ENCODE data around the gene UTRN. TPM values are rescaled to one million over a fixed set of nuclear protein-coding genes. Genes with fewer than 3 reads are reported as not detected.

Gene UTRN
- total RNA-seq, 1 donor from 2014 or later: 133 TPM

DNA sequence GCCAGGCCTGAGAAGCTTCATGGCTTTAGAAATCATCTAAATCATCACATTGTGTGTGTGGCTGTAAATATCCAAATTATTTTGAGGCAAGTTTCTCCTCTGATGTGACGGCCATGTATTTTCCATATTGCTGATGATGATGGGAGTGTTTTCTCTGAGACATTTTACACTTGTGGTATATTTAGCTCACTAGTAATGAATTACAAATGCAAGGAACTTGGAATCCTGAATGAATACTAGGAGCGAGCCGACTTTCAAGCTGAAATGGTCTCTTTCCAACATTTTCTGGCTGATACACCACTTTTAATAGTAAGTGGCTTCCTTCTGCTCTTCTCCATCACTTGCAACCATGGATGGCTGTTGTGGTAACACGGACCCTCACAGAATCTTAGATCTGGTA is 41.3 kb downstream of the UTRN start:
- Mint-ChIP-seq H3K4me1 (ENCODE audit: low read depth) (peaks cover 48% of the 10 kb centered on the region), H3K4me3 (ENCODE audit: unreplicated experiment) (no peak overlapping the region)

DNA sequence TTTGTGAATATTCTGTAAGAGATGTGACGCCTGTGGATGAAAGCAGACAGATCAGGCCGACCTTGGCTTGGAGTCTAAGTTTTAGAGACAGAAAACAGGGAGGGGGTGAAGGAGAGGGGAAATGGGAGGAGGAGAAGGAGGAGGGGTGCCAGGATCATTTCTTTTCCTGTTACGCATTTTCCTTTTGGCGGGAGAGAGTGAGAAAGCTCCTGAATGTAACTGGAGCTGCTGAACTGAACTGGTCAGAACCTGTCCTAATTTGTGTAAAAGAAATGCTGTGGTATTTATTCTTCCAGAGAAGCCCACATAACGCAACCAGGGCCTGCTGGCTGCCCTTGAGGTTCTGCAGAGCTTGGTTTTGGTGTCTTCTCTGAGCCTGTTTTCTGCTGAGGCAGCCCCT is 41.9 kb downstream of the UTRN start:
- peaks cover 4% of the 10 kb centered on the region for H3K36me3 Mint-ChIP-seq (ENCODE audit: low read depth)
- H3K4me1 Mint-ChIP-seq (ENCODE audit: low read depth): peaks cover 50% of the 10 kb centered on the region
- no peaks in the 10 kb centered on the region for H3K9me3 Mint-ChIP-seq (ENCODE audit: low read depth)
- no peaks in the 10 kb centered on the region for H3K27me3 Mint-ChIP-seq (ENCODE audit: low read depth)
- no peak overlapping the region for H3K4me3 Mint-ChIP-seq (ENCODE audit: unreplicated experiment)
- TF ChIP-seq, protein P1, sequence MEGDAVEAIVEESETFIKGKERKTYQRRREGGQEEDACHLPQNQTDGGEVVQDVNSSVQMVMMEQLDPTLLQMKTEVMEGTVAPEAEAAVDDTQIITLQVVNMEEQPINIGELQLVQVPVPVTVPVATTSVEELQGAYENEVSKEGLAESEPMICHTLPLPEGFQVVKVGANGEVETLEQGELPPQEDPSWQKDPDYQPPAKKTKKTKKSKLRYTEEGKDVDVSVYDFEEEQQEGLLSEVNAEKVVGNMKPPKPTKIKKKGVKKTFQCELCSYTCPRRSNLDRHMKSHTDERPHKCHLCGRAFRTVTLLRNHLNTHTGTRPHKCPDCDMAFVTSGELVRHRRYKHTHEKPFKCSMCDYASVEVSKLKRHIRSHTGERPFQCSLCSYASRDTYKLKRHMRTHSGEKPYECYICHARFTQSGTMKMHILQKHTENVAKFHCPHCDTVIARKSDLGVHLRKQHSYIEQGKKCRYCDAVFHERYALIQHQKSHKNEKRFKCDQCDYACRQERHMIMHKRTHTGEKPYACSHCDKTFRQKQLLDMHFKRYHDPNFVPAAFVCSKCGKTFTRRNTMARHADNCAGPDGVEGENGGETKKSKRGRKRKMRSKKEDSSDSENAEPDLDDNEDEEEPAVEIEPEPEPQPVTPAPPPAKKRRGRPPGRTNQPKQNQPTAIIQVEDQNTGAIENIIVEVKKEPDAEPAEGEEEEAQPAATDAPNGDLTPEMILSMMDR (IDR thresholded peaks at IDR 0.05): no peak
- peak overlapping the region; percentile 37 for H3K27ac Mint-ChIP-seq (ENCODE audit: unreplicated experiment)
- no peak for DNase-seq (ENCODE audit: low spot score)

More for the DNA sequence above, 41.3 kb downstream of the UTRN start:
- H3K27ac Mint-ChIP-seq (ENCODE audit: unreplicated experiment): no peak overlapping the region
- H3K36me3 Mint-ChIP-seq (ENCODE audit: low read depth): peaks cover 4% of the 10 kb centered on the region
- TF ChIP-seq, protein P1 (IDR thresholded peaks at IDR 0.05): no peak
- H3K9me3 Mint-ChIP-seq (ENCODE audit: low read depth): no peaks in the 10 kb centered on the region
- H3K27me3 Mint-ChIP-seq (ENCODE audit: low read depth): no peaks in the 10 kb centered on the region
- no peak for DNase-seq (ENCODE audit: low spot score)

DNA sequence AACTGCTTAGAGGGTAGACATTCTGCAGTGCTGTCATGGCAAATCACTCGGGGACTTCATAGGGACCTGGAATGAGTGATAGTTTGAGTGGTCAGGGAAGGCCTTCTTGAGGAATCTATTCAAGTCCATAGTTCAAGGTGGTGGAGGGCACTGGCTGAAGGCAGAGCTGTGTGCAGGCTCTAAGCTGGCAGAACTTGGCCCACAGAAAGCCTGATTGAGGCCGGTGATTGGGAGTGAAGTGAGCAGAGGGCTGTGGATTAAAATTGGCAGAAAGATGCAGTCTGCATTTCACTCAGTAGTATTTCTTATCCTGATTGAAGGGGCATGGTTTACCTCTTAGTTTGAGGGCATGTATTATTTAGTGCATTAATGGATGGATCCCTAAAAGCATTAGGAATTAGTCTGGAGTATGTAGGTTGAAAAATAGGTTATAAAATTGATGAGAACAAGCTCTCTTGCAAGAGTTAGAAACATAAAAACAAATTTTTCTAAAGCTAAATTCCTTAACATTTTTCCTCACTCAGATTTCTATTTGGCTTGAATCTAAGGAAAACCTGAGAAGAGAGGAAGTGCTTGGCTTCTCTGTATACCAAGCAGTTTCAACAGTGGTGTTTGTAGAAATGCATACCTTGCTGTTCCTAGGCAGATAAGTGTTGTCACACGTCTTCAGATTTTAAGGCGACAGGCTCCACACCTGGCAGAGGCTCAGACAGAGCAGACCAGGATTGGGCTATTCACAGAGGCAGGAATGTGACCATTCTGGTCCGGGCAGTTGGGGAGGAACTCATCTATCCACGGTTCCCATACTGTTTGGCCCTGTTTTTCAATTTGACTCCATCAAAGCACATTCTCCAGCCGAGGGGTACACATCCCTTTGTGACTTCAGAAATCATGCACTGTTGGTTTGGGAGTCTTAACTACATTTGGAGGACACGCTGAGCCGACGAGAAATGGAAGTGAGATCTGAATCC is 45.2 kb downstream of the UTRN start:
- no peaks in the 10 kb centered on the region for H3K9me3 Mint-ChIP-seq (ENCODE audit: low read depth)
- DNase-seq (ENCODE audit: low spot score): no peak
- peaks cover 4% of the 10 kb centered on the region for H3K36me3 Mint-ChIP-seq (ENCODE audit: low read depth)
- TF ChIP-seq, protein P1 (IDR thresholded peaks at IDR 0.05): no peak
- peak overlapping the region; percentile 78 for H3K27ac Mint-ChIP-seq (ENCODE audit: unreplicated experiment)
- H3K4me1 Mint-ChIP-seq (ENCODE audit: low read depth): peaks cover 49% of the 10 kb centered on the region
- H3K4me3 Mint-ChIP-seq (ENCODE audit: unreplicated experiment): no peak overlapping the region
- no peaks in the 10 kb centered on the region for H3K27me3 Mint-ChIP-seq (ENCODE audit: low read depth)

DNA sequence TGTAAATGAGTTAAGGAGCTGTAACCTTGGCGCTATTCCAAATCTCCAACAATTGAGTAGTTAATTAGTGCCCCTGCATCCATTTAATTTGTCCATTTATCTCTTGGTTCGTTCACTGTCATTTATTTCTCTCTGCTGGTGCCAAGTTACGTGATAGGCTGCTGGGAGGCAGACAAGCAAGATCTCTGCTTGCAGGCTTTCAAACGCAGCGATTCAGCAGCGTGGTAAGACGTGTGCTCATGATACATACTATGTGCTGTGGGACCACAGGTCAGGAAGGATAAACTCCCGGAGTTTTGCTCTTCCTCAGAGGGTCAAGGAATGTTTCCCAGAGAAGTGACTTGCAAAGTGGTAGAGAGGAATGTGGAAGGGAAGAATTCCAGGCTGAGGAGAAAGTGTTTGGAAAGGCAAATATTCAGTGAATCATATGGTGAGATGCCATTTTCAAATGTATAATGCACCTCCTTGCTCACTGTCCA is 46.4 kb downstream of the UTRN start:
- no peak for DNase-seq (ENCODE audit: low spot score)
- Mint-ChIP-seq H3K27ac (ENCODE audit: unreplicated experiment) (peak overlapping the region; percentile 87), H3K4me1 (ENCODE audit: low read depth) (peaks cover 46% of the 10 kb centered on the region), H3K27me3 (ENCODE audit: low read depth) (no peaks in the 10 kb centered on the region), H3K9me3 (ENCODE audit: low read depth) (no peaks in the 10 kb centered on the region), H3K4me3 (ENCODE audit: unreplicated experiment) (no peak overlapping the region), H3K36me3 (ENCODE audit: low read depth) (peaks cover 4% of the 10 kb centered on the region)
- TF ChIP-seq, protein P1 (IDR thresholded peaks at IDR 0.05): no peak

DNA sequence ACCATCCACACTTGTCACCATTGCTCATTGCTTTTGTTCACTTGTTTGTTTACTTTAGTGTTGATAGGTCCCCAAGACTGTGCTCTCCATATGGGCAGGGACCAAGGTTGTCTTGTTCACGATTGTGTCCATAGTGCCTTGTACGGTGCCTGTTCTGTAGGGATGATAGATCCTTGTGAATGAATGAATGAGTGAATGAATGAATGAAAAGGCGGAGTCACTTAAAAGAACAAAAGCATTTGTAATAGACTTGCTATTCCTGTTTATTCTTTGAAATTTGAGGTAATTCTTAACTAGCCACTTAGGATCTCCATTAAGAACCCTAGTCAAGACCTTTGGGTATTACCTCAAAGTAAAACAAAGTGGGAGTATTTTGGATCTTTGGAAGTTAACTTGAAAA is 47.0 kb downstream of the UTRN start:
- H3K27ac Mint-ChIP-seq (ENCODE audit: unreplicated experiment): peak overlapping the region; percentile 87

More for the DNA sequence above, 47.0 kb downstream of the UTRN start:
- H3K36me3 Mint-ChIP-seq (ENCODE audit: low read depth): no peaks in the 10 kb centered on the region
- no peaks in the 10 kb centered on the region for H3K27me3 Mint-ChIP-seq (ENCODE audit: low read depth)
- H3K4me3 Mint-ChIP-seq (ENCODE audit: unreplicated experiment): no peak overlapping the region
- DNase-seq (ENCODE audit: low spot score): no peak
- H3K9me3 Mint-ChIP-seq (ENCODE audit: low read depth): no peaks in the 10 kb centered on the region
- H3K4me1 Mint-ChIP-seq (ENCODE audit: low read depth): peaks cover 45% of the 10 kb centered on the region
- TF ChIP-seq, protein P1 (IDR thresholded peaks at IDR 0.05): no peak

All from chondrocyte (in vitro differentiated cells).